Ectodermal cell (in vitro differentiated cells): ENCODE results near the gene OTOF.
A peak's percentile ranks its signal among the peaks of the same experiment; 100 is the strongest.

Experiments used
- H3K27ac ChIP-seq: 2 replicates; pipeline ENCODE4 v1.7.0; 2013; ENCODE audit warnings: mild to moderate bottlenecking, low read depth, low read length; ENCODE audit not compliant: insufficient read depth, poor library complexity, severe bottlenecking
- H3K27me3 ChIP-seq: 2 replicates; pipeline ENCODE4 v1.7.0; 2013; ENCODE audit warnings: mild to moderate bottlenecking, low read length; ENCODE audit not compliant: insufficient read depth, control insufficient read depth, poor library complexity, severe bottlenecking
- H3K36me3 ChIP-seq: one replicate; pipeline ENCODE4 v1.7.0; 2013; ENCODE audit warnings: low read length; ENCODE audit not compliant: control insufficient read depth, insufficient read depth
- H3K4me1 ChIP-seq: one replicate; pipeline ENCODE4 v1.7.0; 2013; ENCODE audit warnings: low read length; ENCODE audit not compliant: control insufficient read depth, insufficient read depth
- H3K4me3 ChIP-seq: 2 replicates; pipeline ENCODE4 v1.7.0; 2013; ENCODE audit warnings: low read depth, low read length, control low read depth; ENCODE audit not compliant: insufficient read depth
- H3K9me3 ChIP-seq: 2 replicates; pipeline ENCODE4 v1.7.0; 2013; ENCODE audit warnings: mild to moderate bottlenecking, low read length, moderate library complexity; ENCODE audit not compliant: control insufficient read depth
- WGBS, 2 experiments: methylation state at CpG; one replicate each; pipeline ENCODE4 v1.1.7; 2013; ENCODE audit warnings: missing lambda C conversion rate in 2 of 2; 5-methylcytosine and 5-hydroxymethylcytosine counted together

OTOF gene

DNA sequence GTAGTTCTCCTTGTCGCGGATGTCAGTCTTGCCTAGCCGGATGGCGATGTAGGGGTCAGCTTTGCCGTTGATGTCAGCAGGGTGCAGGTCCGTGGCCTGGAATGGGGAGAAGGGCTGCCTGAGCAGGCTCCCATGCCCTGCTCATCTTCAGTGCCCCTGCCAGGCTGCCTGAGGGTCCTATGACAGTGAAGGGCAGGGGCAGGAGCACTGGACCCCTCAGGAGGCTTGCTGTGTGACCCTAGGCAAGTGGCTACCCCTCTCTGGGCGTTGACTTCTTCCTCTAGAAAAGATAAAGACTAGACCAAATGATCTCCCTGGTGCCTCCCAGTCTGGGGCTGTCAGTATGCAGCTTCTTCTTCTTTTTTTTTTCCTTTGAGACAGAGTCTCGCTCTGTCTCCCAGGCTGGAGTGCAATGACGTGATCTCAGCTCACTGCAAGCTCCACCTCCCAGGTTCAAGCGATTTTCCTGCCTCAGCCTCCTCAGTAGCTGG is 11.9 kb downstream of the OTOF start:
- H3K9me3 ChIP-seq: no peaks in the 10 kb centered on the region
- H3K27me3 ChIP-seq: no peaks in the 10 kb centered on the region
- 90 to 94% methylated on average over 10 of the region's 10 CpGs for WGBS, 2 experiments
- H3K36me3 ChIP-seq: no peaks in the 10 kb centered on the region
- peaks cover 16% of the 10 kb centered on the region for H3K4me1 ChIP-seq
- H3K27ac ChIP-seq: no peak overlapping the region
- no peak overlapping the region for H3K4me3 ChIP-seq

DNA sequence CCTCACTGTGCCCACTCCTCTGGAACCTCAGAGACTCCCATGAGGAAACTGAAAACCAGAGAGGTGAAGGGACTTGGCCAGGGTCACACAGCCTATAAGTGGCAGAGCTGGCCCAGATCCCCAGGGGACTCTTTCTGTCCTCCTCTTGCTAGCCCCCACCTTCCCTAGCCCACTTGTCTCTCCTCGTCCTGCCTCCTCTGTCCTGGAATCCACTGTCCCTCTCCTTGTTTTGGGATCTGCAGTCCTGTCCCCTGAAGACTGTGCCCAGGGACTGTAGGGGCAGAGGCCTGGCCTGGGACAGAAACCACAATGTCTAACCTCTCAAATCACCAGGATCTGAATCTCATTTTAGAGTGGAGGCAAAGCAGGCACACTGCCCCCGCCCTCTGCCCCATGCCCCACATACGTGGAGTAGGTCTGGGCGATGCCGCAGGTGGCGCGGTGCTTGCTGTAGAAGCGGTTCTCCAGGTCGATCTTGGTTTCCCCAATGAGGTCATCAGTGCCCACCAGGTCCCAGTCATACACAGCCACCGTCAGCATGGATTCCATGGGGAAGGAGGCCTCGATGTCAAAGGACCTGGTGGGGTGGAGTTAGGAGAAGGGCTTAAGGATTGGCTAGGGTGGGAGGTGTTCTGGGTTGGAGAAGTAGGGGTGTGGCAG is 12.5 kb downstream of the OTOF start:
- Histone ChIP-seq H3K27ac (no peak overlapping the region), H3K4me1 (peaks cover 16% of the 10 kb centered on the region), H3K27me3 (no peaks in the 10 kb centered on the region), H3K4me3 (no peak overlapping the region), H3K36me3 (no peaks in the 10 kb centered on the region), H3K9me3 (no peaks in the 10 kb centered on the region)
- WGBS, 2 experiments: 92 to 93% methylated on average over 11 of the region's 11 CpGs

DNA sequence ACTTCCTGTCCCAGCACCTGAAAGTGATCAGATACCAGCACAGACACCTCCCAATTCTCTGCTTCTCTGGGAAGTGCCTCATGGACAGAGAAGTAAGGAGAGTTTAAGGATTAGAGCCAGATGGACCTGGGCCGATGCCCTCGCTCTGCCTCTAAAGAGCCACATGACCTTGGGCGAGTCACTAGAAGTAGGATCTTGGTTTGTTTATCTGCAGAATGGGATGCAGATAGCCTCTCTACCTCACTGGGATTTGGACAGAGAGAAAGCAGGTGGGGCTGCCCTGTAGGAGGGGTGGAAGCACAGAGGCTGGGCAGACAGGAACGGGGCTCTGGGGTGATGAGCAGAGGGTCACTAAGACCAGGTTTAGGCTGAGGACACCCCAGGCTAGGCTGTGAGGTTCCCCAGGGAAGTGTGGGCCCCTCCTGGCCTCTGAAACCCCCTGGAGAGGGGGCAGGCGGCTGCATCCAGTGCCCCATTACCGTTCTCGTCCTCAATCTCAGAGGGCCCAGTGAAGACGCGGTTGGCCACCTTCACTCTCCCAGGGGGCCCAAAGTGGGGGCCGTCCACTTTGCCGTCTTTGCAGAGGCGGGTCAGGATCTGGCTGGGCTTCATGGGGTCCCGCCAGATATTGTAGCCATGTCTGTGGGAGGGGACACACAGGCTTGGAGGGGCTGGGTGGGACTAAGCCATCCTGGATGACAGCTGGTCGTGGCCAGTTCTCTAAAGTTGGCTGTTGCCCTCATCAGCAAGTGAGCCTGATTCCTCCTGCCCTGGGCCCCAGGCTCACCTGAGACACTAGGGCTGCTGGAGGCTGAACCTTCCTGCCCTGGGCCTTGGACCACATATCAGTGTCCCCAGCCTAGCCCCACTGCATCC is 13.3 kb downstream of the OTOF start:
- 93% methylated on average over 14 of the region's 14 CpGs for WGBS, 2 experiments
- H3K27me3 ChIP-seq: no peaks in the 10 kb centered on the region
- H3K9me3 ChIP-seq: no peaks in the 10 kb centered on the region
- no peaks in the 10 kb centered on the region for H3K36me3 ChIP-seq
- no peak overlapping the region for H3K27ac ChIP-seq
- no peak overlapping the region for H3K4me3 ChIP-seq
- H3K4me1 ChIP-seq: peaks cover 16% of the 10 kb centered on the region

DNA sequence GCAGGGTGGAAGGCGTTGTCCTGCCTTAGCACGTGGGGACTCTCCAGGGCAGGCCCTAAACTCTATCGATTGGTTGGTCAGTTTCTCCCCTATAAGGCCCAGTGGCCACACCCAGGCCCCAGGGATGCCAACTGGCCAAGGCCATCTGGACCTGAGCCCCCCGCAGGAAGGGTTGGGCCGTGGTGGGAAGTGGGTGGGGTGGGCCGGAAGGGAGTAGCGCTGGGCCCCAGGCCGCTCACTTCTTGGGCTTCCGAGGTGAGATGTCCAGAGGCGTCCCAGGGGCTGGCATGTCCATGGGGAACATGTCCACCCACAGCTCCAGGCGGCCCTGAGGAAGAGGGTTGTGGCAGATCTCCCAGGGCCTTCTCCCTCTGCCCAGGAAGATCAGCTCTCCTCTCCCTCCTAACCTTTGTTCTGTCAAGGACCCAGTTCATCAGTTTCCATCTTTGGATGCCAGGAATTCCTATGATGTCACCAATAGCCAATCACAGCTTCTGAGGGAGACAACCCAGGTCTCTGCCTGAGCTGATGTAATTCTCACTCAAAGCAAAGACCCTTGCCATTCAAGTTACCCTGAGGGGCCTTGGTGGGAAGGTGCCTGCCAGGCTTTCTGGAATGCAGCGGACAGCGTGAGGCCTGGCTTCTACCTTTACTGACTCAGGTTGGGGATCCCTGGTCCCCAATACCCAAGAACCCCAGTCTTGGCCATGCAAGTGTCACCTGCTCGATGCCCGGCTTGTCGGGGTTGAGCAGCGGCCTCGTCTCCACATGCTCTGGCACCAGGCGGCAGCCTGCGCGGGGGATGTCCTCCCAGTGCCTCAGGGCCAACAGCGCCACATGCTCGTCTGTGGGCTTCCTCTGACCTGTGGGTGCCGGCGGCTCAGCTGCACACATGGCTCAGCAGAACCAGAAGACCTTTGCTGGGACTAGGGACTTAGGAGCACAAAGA is 14.4 kb downstream of the OTOF start:
- H3K9me3 ChIP-seq: no peaks in the 10 kb centered on the region
- peaks cover 16% of the 10 kb centered on the region for H3K4me1 ChIP-seq
- no peak overlapping the region for H3K4me3 ChIP-seq
- no peaks in the 10 kb centered on the region for H3K36me3 ChIP-seq
- no peaks in the 10 kb centered on the region for H3K27me3 ChIP-seq
- WGBS, 2 experiments: 92 to 93% methylated on average over 25 of the region's 25 CpGs
- H3K27ac ChIP-seq: peak overlapping the region; percentile 39

DNA sequence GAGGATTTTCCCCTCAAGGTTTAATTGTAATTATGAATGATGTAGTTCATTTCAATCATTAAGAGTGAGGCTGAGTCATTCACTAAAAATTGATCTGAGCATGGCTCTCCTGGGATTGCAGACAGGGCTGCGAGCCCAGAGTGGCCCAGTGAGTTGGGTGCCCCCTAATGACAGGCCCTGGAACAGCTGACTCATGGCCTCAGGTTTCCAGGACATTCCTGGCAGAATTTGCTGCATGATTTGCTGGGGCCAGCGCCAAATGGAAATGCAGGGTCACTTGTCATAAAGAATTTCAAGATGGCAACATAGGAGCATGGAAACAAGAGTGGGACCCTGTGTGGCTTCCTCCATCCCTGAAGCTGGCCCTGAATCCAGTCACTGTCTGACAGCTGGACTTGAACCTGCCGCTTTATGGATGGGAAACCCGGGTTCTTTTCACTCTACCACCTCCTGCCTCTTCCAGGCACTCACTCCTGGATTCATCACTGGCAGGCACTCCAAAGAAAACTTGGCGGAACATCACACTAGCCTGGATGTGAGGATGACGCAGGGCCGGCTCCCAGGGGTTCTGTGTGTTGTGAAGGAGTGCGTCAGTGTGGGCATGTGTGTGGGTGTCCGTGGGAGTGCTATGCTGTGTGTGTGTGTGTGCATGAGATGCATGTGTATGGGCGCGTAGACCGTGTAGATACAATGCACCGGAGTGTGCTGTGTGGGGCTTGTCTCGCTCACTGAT is 15.2 kb downstream of the OTOF start:
- no peaks in the 10 kb centered on the region for H3K9me3 ChIP-seq
- no peaks in the 10 kb centered on the region for H3K27me3 ChIP-seq
- H3K27ac ChIP-seq: peak overlapping the region; percentile 23
- H3K4me1 ChIP-seq: peaks cover 19% of the 10 kb centered on the region
- no peak overlapping the region for H3K4me3 ChIP-seq
- 92 to 94% methylated on average over 14 of the region's 14 CpGs for WGBS, 2 experiments
- no peaks in the 10 kb centered on the region for H3K36me3 ChIP-seq

DNA sequence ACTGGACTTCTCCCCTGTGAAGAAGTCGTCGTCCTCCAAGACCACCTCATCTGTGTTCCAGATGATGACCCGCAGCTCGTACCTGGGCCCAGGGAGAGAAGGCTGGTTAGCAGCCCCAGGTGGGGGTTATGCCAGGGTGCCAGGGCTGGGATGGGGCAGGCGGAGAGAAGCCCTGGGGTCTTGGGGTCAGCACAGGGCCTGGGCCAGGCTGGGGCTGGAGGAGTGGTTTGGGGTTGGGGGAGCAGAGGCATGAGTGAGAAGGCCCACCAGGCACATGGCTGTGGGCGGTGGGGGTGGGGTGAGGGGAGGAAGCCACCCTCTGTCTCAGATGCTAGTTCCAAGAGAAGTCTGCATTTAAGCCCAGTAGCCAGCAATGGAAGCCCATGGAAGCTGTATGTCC is 15.8 kb downstream of the OTOF start:
- H3K36me3 ChIP-seq: no peaks in the 10 kb centered on the region
- H3K4me1 ChIP-seq: peaks cover 24% of the 10 kb centered on the region
- WGBS, 2 experiments: 91 to 93% methylated on average over 6 of the region's 6 CpGs
- H3K27ac ChIP-seq: no peak overlapping the region
- H3K4me3 ChIP-seq: no peak overlapping the region
- H3K27me3 ChIP-seq: no peaks in the 10 kb centered on the region
- H3K9me3 ChIP-seq: no peaks in the 10 kb centered on the region

DNA sequence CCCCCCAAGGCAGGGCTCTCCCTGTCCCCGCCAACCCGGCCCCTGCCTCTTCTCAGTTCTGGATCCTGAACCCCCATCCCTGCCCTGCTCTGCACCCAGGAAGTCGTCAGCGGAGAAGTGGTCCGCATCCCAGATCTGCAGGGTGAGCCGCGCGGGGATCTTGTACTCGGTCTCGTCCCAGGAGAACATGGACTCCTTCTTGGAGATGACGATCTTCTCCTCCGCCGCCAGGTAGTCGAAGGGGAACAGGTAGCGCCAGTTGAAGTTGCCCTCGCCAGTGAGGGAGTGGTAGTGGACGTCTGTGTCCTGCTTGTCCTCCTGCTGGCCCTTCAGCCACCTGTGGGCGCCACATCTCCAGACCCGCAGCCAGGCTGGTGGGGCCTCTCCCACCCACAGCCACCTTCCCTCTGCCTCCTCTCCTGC is 16.3 kb downstream of the OTOF start:
- no peak overlapping the region for H3K27ac ChIP-seq
- no peak overlapping the region for H3K4me3 ChIP-seq
- no peaks in the 10 kb centered on the region for H3K27me3 ChIP-seq
- WGBS, 2 experiments: 94 to 95% methylated on average over 19 of the region's 19 CpGs
- no peaks in the 10 kb centered on the region for H3K9me3 ChIP-seq
- no peaks in the 10 kb centered on the region for H3K36me3 ChIP-seq
- peaks cover 27% of the 10 kb centered on the region for H3K4me1 ChIP-seq

DNA sequence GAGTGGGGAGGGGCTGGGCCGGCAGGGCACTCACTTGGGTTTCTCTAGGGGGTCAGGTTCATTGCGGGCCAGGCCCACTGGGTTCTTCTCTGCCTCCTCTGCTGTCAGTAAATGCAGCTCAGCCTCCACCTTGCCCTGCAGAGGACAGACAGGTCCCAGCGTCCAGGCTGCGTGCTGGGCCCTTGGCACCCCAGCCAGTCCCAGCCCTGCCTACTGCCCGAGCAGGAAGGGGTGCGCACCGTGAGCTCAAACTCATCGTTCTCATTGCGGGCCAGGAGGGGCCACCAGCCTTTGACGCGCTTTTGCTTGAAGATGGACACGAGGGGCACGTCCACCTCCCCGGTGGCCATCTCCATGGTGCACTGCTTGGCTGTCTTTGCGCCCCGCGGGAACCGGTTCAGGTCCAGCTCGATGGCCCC is 17.3 kb downstream of the OTOF start:
- WGBS, 2 experiments: 92 to 93% methylated on average over 19 of the region's 19 CpGs
- H3K9me3 ChIP-seq: no peaks in the 10 kb centered on the region
- H3K27me3 ChIP-seq: no peaks in the 10 kb centered on the region
- H3K4me3 ChIP-seq: no peak overlapping the region
- peaks cover 33% of the 10 kb centered on the region for H3K4me1 ChIP-seq
- no peak overlapping the region for H3K27ac ChIP-seq
- no peaks in the 10 kb centered on the region for H3K36me3 ChIP-seq

DNA sequence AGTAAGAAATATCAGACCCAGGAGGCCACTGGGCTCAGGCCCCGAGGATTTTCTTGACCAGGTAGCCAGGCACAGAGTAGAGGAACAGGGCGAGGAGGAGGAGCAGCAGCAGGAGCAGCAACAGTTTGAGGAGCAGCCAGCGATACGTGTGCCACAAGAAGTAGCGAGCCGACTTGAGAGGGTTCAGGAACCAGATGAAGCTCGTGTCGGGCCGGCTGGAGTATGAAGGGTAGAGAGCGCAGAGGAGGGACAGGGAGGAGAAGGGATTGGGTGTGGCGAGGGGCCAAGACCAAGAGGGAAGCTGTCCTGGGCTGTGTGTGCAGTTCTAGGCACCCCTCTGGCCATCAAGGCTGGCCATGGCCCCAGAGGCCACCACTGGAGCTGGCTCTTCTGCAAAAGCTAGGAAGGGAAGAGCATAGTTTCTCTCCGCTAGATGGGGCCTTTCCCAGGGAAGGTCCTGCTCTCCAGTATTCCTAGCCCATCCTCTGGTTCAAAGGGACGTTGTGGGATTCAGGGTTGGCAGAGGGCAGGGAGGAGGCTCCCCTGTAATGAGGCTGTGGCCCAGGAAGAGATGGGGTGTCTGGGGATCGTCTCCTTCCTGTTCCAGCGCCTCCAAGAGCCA is 17.8 kb downstream of the OTOF start:
- Histone ChIP-seq H3K27ac (no peak overlapping the region), H3K27me3 (no peaks in the 10 kb centered on the region), H3K36me3 (no peaks in the 10 kb centered on the region), H3K4me1 (peaks cover 38% of the 10 kb centered on the region), H3K4me3 (no peak overlapping the region), H3K9me3 (no peaks in the 10 kb centered on the region)
- WGBS, 2 experiments: 88 to 89% methylated on average over 15 of the region's 15 CpGs
